Panc1 (cell line): Measurements from ENCODE around the gene CES3. TPM values are rescaled to one million over a fixed set of nuclear protein-coding genes. Genes with fewer than 3 reads are reported as not detected.

Source experiments
- ATAC-seq: fragments of 200-7000 bp; cut with Tn5 transposase; 2 replicates; pipeline ENCODE4 v1.9.1; 2020; ENCODE audit warnings: mild to moderate bottlenecking, moderate library complexity
- BruUV-seq: library from RNA; stranded (reverse); fragments of 400-500 nt; replicated peaks from 2 replicates; lab custom pipeline; 2021; lab: Mats Ljungman, UMichigan
- CTCF ChIA-PET: fragments of 300-600 bp; sonication (Branson Sonifier 250); formaldehyde crosslinking; loops from one replicate; lab custom pipeline; 2022; ENCODE audit warnings: antibody characterized with exemption; lab: Charles Lee
- POLR2A ChIA-PET: fragments of 300-600 bp; sonication (Branson Sonifier 250); formaldehyde crosslinking; loops from one replicate; lab custom pipeline; 2022; ENCODE audit warnings: antibody characterized with exemption; lab: Charles Lee
- DNase-seq: peaks from one replicate; pipeline ENCODE4 v3.0.0-alpha.2; 2010; ENCODE audit warnings: low read depth, low spot score
- H3K27ac ChIP-seq: 2 replicates; pipeline ENCODE4 v1.5.1; 2011; ENCODE audit warnings: mild to moderate bottlenecking, low read length, inconsistent platforms
- H3K27me3 ChIP-seq: fragments of 200-500 bp; sonication (Bioruptor generic); 2 replicates; pipeline ENCODE4 v1.6.0; 2014; ENCODE audit warnings: low read length, inconsistent platforms; ENCODE audit not compliant: control insufficient read depth, insufficient read depth
- H3K36me3 ChIP-seq: fragments of 200-500 bp; sonication (Bioruptor generic); 2 replicates; pipeline ENCODE4 v1.5.1; 2014; ENCODE audit warnings: inconsistent platforms, mild to moderate bottlenecking, low read length, moderate library complexity; ENCODE audit not compliant: control insufficient read depth, insufficient read depth
- H3K4me1 ChIP-seq: 2 replicates; pipeline ENCODE4 v1.5.1; 2011; ENCODE audit warnings: inconsistent platforms, mild to moderate bottlenecking, low read length, moderate library complexity; ENCODE audit not compliant: control insufficient read depth, insufficient read depth
- H3K4me3 ChIP-seq, 2 experiments: 2 replicates each; pipeline ENCODE4 v1.5.1; 2011 to 2012; ENCODE audit warnings: low read depth in 2 of 2, low read length in 2 of 2, mild to moderate bottlenecking in 2 of 2, inconsistent platforms in 1 of 2, moderate library complexity in 1 of 2
- H3K9me3 ChIP-seq: fragments of 200-500 bp; sonication (Bioruptor generic); 2 replicates; pipeline ENCODE4 v1.5.1; 2014; ENCODE audit warnings: low read depth, mild to moderate bottlenecking, inconsistent platforms, low read length, moderate library complexity; ENCODE audit not compliant: control insufficient read depth, insufficient read depth
- CTCF ChIP-seq: fragments of 450-650 bp; IDR thresholded peaks from 2 replicates; pipeline ENCODE4 v1.5.1; 2017; ENCODE audit warnings: mild to moderate bottlenecking
- POLR2AphosphoS5 ChIP-seq: IDR thresholded peaks from 2 replicates; pipeline ENCODE4 v1.6.1; 2012; ENCODE audit warnings: mild to moderate bottlenecking, low read depth, low read length, moderate library complexity
- REST ChIP-seq, 2 experiments: IDR thresholded peaks; 2 replicates each; pipeline ENCODE4 v1.6.1; 2011 to 2012; ENCODE audit warnings: low read depth in 2 of 2, control low read depth in 1 of 2, low read length in 1 of 2, mild to moderate bottlenecking in 1 of 2, moderate library complexity in 1 of 2; ENCODE audit not compliant: insufficient read depth in 1 of 2
- SIN3A ChIP-seq: IDR thresholded peaks from 2 replicates; pipeline ENCODE4 v1.6.1; 2012; ENCODE audit warnings: low read depth, mild to moderate bottlenecking, low read length, moderate library complexity, borderline replicate concordance; ENCODE audit not compliant: insufficient read depth
- TCF7L2 ChIP-seq: IDR thresholded peaks from 2 replicates; pipeline ENCODE4 v1.6.1; 2011; ENCODE audit warnings: mild to moderate bottlenecking, low read depth, low read length, inconsistent platforms
- in situ Hi-C: cut with HindIII; loops from 2 replicates; pipeline ENCODE4 v1.10.0; 2016; ENCODE audit warnings: low sequenced_read_pairs, low pct_unique_long_range_greater_than_20kb
- intact Hi-C: fragments of 100-400 bp; cut with micrococcal nuclease; formaldehyde crosslinking; loops from one replicate; pipeline ENCODE4 v1.10.0; 2022; ENCODE audit not compliant: unreplicated experiment
- total RNA-seq: library from RNA; stranded (reverse); gene quantifications from one replicate; pipeline ENCODE4 v1.2.1, GENCODE V29; 2021; ENCODE audit not compliant: unreplicated experiment

CES3 gene
- total RNA-seq, 1 experiment from 2014 or later = not detected

- Histone ChIP-seq H3K4me1 (peaks cover 6% of the 10 kb centered on the region; the same call in 1 of the 2 replicates), H3K27me3 (no peaks in the 10 kb centered on the region), H3K9me3 (no peaks in the 10 kb centered on the region), H3K36me3 (no peaks in the 10 kb centered on the region), H3K27ac (no peak overlapping the region), H3K4me3 (no peak overlapping the region)
- DNase-seq (no peak), ATAC-seq (no peak)
- no TSS peak for BruUV-seq
- POLR2A ChIA-PET = no interaction called here
- CTCF ChIA-PET = interaction anchor here (0.6 to 0.7 kb wide), 2 partner anchors 22 to 189 kb away, joined by 3 to 4 read pairs; no protein-coding TSS in a partner anchor
- intact Hi-C loops = no loop called here
- in situ Hi-C loops = no loop called here
- TF ChIP-seq POLR2AphosphoS5 (no peak), TCF7L2 (no peak), REST (IDR thresholded peaks at IDR 0.05; ENCODE audit: insufficient read depth in 1 of 2, low read depth in 2 of 2, low read length in 1 of 2) (no peak), CTCF (no peak), SIN3A (no peak)
These were observed 34.7 kb upstream of the CES3 start for GRCh38 chr16:66926171-66926947.

GRCh38 chr16:66926961-66927436 lies 34.1 kb upstream of the CES3 start:
- DNase-seq (no peak), ATAC-seq (peak; percentile 54)
- in situ Hi-C loops (no loop called here), intact Hi-C loops (no loop called here)
- ChIA-PET POLR2A (no interaction called here), CTCF (no interaction called here)
- H3K27me3 ChIP-seq = no peaks in the 10 kb centered on the region
- no peaks in the 10 kb centered on the region for H3K36me3 ChIP-seq
- H3K4me1 ChIP-seq = peaks cover 6% of the 10 kb centered on the region; the same call in 1 of the 2 replicates
- TF ChIP-seq POLR2AphosphoS5 (no peak), REST (IDR thresholded peaks at IDR 0.05; ENCODE audit: insufficient read depth in 1 of 2, low read depth in 2 of 2, low read length in 1 of 2) (no peak), SIN3A (no peak), TCF7L2 (no peak), CTCF (no peak)
- BruUV-seq = no TSS peak
- H3K4me3 ChIP-seq = no peak overlapping the region
- no peak overlapping the region for H3K27ac ChIP-seq
- H3K9me3 ChIP-seq = no peaks in the 10 kb centered on the region
